Stomach (tissue), 9 donors: Measurements from ENCODE around the gene CHURC1. TPM values are rescaled to one million over a fixed set of nuclear protein-coding genes. Genes with fewer than 3 reads are reported as not detected.
A peak's percentile ranks its signal among the peaks of the same experiment; 100 is the strongest.

Experiments
- DNase-seq, 2 donors: peaks; one replicate each; pipeline versions ENCODE4 v3.0.0 to v3.0.0-alpha.2; 2013 to 2019
- H3K27ac ChIP-seq, 5 donors: fragments of 200-600 bp in 4 of 5; sonication (generic) in 4 of 5; one replicate each; pipeline ENCODE4 v1.5.1; 2013 to 2019; ENCODE audit warnings: mild to moderate bottlenecking in 1 of 5, moderate library complexity in 1 of 5
- H3K27me3 ChIP-seq, 3 donors: fragments of 200-600 bp; sonication (generic); one replicate each; pipeline ENCODE4 v1.5.1; 2017 to 2019; ENCODE audit warnings: mixed run types in 1 of 3
- H3K36me3 ChIP-seq, 4 donors: fragments of 200-600 bp; sonication (generic); 1 replicate in 3 of 4; 2 replicates in 1 of 4; pipeline ENCODE4 v1.5.1; 2016 to 2019
- H3K4me1 ChIP-seq, 4 donors: fragments of 200-600 bp; sonication (generic); one replicate each; pipeline ENCODE4 v1.5.1; 2016 to 2019
- H3K4me3 ChIP-seq, 4 donors: fragments of 200-600 bp; sonication (generic) in 3 of 4; one replicate each; pipeline ENCODE4 v1.5.1; 2016 to 2019; ENCODE audit warnings: mild to moderate bottlenecking in 1 of 4
- H3K9me3 ChIP-seq, 4 donors: fragments of 200-600 bp; sonication (generic); one replicate each; pipeline ENCODE4 v1.5.1; 2016 to 2019
- EP300 ChIP-seq: sonication (generic); formaldehyde crosslinking; IDR thresholded peaks from one replicate; pipeline ENCODE4 v1.6.1; 2017; ENCODE audit warnings: antibody characterized with exemption
- POLR2A ChIP-seq, 4 donors: fragments of 450-650 bp; IDR thresholded peaks; one replicate each; pipeline ENCODE4 v1.6.1; 2016; ENCODE audit warnings: antibody characterized with exemption in 4 of 4, control low read depth in 2 of 4, mild to moderate bottlenecking in 1 of 4, moderate library complexity in 1 of 4
- POLR2AphosphoS5 ChIP-seq, 3 donors: sonication (generic); formaldehyde crosslinking; IDR thresholded peaks; one replicate each; pipeline ENCODE4 v1.6.1; 2016; ENCODE audit warnings: antibody characterized with exemption in 3 of 3
- WGBS, 5 donors: extraction: QIAGEN DNeasy Blood & Tissue Kit in 3 of 5; methylation state at CpG; one replicate each; pipeline versions ENCODE4 v1.1.5 to v1.1.7; 2013 to 2018; 5-methylcytosine and 5-hydroxymethylcytosine counted together
- intact Hi-C: fragments of 100-400 bp; cut with DNase I; formaldehyde crosslinking; loops from one replicate; pipeline ENCODE4 v1.15.1; 2023; ENCODE audit warnings: low total_unique reads
- polyA plus RNA-seq, 3 donors: library from polyadenylated mRNA; stranded (reverse); fragments of 200-250 nt; gene quantifications; one replicate each; pipeline ENCODE4 v1.2.3, GENCODE V29; 2013
- total RNA-seq, 5 donors: library from RNA; depleted of rRNA; stranded (reverse); fragments of >200 nt; gene quantifications; one replicate each; pipeline versions ENCODE4 v1.1.0 to v1.2.3, GENCODE V29; 2014 to 2016
- TF ChIP-seq, protein P1 (sequence below), 7 experiments: fragments of 450-650 bp in 4 of 7; fragments of 200-600 bp in 3 of 7; sonication (generic) in 3 of 7; IDR thresholded peaks; one replicate each; pipeline ENCODE4 v1.5.1; 2016 to 2019; ENCODE audit warnings: antibody characterized with exemption in 7 of 7, control low read depth in 2 of 7, mild to moderate bottlenecking in 1 of 7
- donor health status: healthy with polysubstance abuse.
- donor health status: Bipolar disorder and iron deficiency.
- donor health status: healthy.

CHURC1 gene
- total and polyA plus RNA-seq, 8 donors, result 20.4 to 102 (median 42.5) TPM

DNA sequence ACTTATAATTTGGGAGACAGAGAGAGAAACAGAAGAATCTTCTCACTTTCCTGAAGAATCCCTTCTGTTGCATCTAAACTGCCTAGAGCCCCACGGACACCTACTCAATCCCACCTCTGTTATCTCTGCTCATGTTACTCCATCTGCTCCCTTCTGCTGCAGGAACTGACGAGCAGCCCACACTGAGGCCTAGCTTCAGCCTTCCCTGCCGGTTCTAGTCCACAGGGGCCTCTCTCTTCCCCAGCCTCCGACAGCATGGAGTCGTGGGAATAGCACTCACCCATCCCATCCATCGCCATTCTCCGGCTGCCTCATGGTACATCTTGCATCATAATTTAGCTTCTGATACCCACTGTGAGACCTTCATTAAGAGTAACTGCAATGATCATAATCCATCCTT is 53.9 kb downstream of the CHURC1 start:
- Histone ChIP-seq H3K27ac (no peak overlapping the region), H3K4me3 (no peak overlapping the region), H3K36me3 (no peaks in the 10 kb centered on the region), H3K4me1 (peaks cover 11 to 25% (median 23%) of the 10 kb centered on the region in 4 donors), H3K9me3 (no peaks in the 10 kb centered on the region), H3K27me3 (peaks cover 0 to 12% (median 0%) of the 10 kb centered on the region in 3 donors)
- no peak for DNase-seq
- intact Hi-C loops, result no loop called here
- WGBS, 5 donors, result 82 to 97% (median 96%) methylated on average over 7 of the region's 7 CpGs
- TF ChIP-seq POLR2AphosphoS5 (IDR thresholded peaks at IDR 0.05) (no peak), EP300 (no peak), POLR2A (IDR thresholded peaks at IDR 0.05) (no peak)
- TF ChIP-seq, protein P1, sequence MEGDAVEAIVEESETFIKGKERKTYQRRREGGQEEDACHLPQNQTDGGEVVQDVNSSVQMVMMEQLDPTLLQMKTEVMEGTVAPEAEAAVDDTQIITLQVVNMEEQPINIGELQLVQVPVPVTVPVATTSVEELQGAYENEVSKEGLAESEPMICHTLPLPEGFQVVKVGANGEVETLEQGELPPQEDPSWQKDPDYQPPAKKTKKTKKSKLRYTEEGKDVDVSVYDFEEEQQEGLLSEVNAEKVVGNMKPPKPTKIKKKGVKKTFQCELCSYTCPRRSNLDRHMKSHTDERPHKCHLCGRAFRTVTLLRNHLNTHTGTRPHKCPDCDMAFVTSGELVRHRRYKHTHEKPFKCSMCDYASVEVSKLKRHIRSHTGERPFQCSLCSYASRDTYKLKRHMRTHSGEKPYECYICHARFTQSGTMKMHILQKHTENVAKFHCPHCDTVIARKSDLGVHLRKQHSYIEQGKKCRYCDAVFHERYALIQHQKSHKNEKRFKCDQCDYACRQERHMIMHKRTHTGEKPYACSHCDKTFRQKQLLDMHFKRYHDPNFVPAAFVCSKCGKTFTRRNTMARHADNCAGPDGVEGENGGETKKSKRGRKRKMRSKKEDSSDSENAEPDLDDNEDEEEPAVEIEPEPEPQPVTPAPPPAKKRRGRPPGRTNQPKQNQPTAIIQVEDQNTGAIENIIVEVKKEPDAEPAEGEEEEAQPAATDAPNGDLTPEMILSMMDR (IDR thresholded peaks at IDR 0.05), result no peak

DNA sequence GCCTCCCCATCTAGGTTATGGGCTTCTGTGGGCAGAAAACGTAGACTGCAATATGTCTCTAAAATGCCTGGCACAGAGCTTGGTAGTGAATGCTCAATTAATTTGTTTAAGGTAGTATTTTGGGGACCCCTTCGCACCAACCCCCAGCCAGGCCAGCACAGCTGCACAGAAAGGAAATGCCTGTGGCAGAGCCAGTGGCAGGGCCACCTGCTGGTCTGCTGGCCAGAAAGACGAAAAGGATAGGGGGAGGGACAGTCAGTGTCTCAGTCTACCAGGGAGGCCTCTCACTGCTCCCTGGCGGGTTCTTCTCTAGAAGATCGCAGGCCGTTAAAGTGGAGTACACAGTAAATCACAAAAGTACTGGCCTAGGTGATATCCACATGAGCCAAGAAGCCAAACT is 54.4 kb downstream of the CHURC1 start:
- Histone ChIP-seq H3K4me3 (no peak overlapping the region), H3K9me3 (no peaks in the 10 kb centered on the region), H3K36me3 (no peaks in the 10 kb centered on the region), H3K27ac (no peak overlapping the region), H3K4me1 (peaks cover 11 to 25% (median 23%) of the 10 kb centered on the region in 4 donors), H3K27me3 (peaks cover 0 to 12% (median 0%) of the 10 kb centered on the region in 3 donors)
- no peak for DNase-seq
- intact Hi-C loops, result no loop called here
- no peak for TF ChIP-seq EP300
- TF ChIP-seq POLR2AphosphoS5 (IDR thresholded peaks at IDR 0.05), result no peak
- TF ChIP-seq, protein P1 (IDR thresholded peaks at IDR 0.05), result no peak
- no peak for TF ChIP-seq POLR2A (IDR thresholded peaks at IDR 0.05)
- 77 to 89% (median 86%) methylated on average over 5 to 6 of the region's 6 CpGs for WGBS, 5 donors

- DNase-seq, result no peak
- Histone ChIP-seq H3K36me3 (no peaks in the 10 kb centered on the region), H3K27ac (no peak overlapping the region), H3K9me3 (no peaks in the 10 kb centered on the region), H3K27me3 (peaks cover 0 to 12% (median 0%) of the 10 kb centered on the region in 3 donors), H3K4me1 (peaks cover 11 to 25% (median 23%) of the 10 kb centered on the region in 4 donors), H3K4me3 (no peak overlapping the region)
- no peak for TF ChIP-seq EP300
- TF ChIP-seq POLR2AphosphoS5 (IDR thresholded peaks at IDR 0.05), result no peak
- no peak for TF ChIP-seq POLR2A (IDR thresholded peaks at IDR 0.05)
- TF ChIP-seq, protein P1 (IDR thresholded peaks at IDR 0.05), result no peak
- WGBS, 5 donors, result 71 to 95% (median 84%) methylated on average over 3 of the region's 3 CpGs
- intact Hi-C loops, result loop anchor here (10.0 kb wide), 1 partner anchor 45 kb away; no protein-coding TSS in a partner anchor
These were observed 55.8 kb downstream of the CHURC1 start for GRCh38 chr14:64970041-64970440.

GRCh38 chr14:64970776-64971477 is 56.7 kb downstream of the CHURC1 start:
- peak in 1 of 2 donors; percentile 31 for DNase-seq
- Histone ChIP-seq H3K4me1 (peaks cover 11 to 25% (median 23%) of the 10 kb centered on the region in 4 donors), H3K9me3 (no peaks in the 10 kb centered on the region), H3K27me3 (peaks cover 0 to 12% (median 0%) of the 10 kb centered on the region in 3 donors), H3K27ac (peak overlapping the region in 1 of 5 donors; percentile 73), H3K4me3 (peak overlapping the region; percentile 56 to 77 (median 70)), H3K36me3 (no peaks in the 10 kb centered on the region)
- TF ChIP-seq, protein P1 (IDR thresholded peaks at IDR 0.05), result no peak
- TF ChIP-seq POLR2A (IDR thresholded peaks at IDR 0.05), result no peak
- intact Hi-C loops, result loop anchor here (10.0 kb wide), 1 partner anchor 46 kb away; no protein-coding TSS in a partner anchor
- 50 to 67% (median 52%) methylated on average over 8 of the region's 8 CpGs for WGBS, 5 donors
